DOHH2 (cell line): ENCODE results near the gene OSBPL2.

Experiments used
- H3F3A ChIP-seq: fragments of 200-600 bp; sonication (generic), shearing (Covaris generic); 2 replicates; pipeline ENCODE4 v1.6.0; 2016; ENCODE audit warnings: antibody characterized with exemption, mild to moderate bottlenecking; ENCODE audit not compliant: control insufficient read depth, insufficient read depth
- H3K27ac ChIP-seq: fragments of 200-600 bp; sonication (generic); 2 replicates; pipeline ENCODE4 v1.5.1; 2014; ENCODE audit warnings: low read depth, mild to moderate bottlenecking, low read length, moderate library complexity
- H3K27me3 ChIP-seq: fragments of 200-600 bp; sonication (generic); 2 replicates; pipeline ENCODE4 v1.6.1; 2014; ENCODE audit warnings: mild to moderate bottlenecking, low read length, mixed read lengths; ENCODE audit not compliant: control insufficient read depth
- H3K36me3 ChIP-seq: fragments of 200-600 bp; sonication (generic); 2 replicates; pipeline ENCODE4 v1.6.1; 2014; ENCODE audit warnings: mild to moderate bottlenecking, low read length, moderate library complexity, mixed read lengths; ENCODE audit not compliant: control insufficient read depth
- H3K4me1 ChIP-seq: fragments of 200-600 bp; sonication (generic); 2 replicates; pipeline ENCODE4 v1.6.1; 2014; ENCODE audit warnings: mild to moderate bottlenecking, low read length, mixed read lengths; ENCODE audit not compliant: control insufficient read depth
- H3K4me2 ChIP-seq: fragments of 200-600 bp; sonication (generic); 2 replicates; pipeline ENCODE4 v1.6.0; 2014; ENCODE audit warnings: mild to moderate bottlenecking, low read length, moderate library complexity
- H3K4me3 ChIP-seq: fragments of 200-600 bp; sonication (generic); 2 replicates; pipeline ENCODE4 v1.5.1; 2014; ENCODE audit warnings: mild to moderate bottlenecking, low read length, mixed read lengths
- H3K79me2 ChIP-seq: fragments of 200-600 bp; sonication (generic); 2 replicates; pipeline ENCODE4 v1.6.1; 2014; ENCODE audit warnings: mild to moderate bottlenecking, low read length, mixed read lengths; ENCODE audit not compliant: control insufficient read depth
- H3K9me2 ChIP-seq: fragments of 200-600 bp; sonication (generic); replicated peaks from 2 replicates; pipeline ENCODE4 v1.6.1; 2014; ENCODE audit warnings: mild to moderate bottlenecking, low read length, mixed read lengths; ENCODE audit not compliant: control insufficient read depth
- H3K9me3 ChIP-seq: fragments of 200-600 bp; sonication (generic); 2 replicates; pipeline ENCODE4 v1.6.1; 2014; ENCODE audit warnings: antibody characterized with exemption, low read length, mixed read lengths; ENCODE audit not compliant: control insufficient read depth, insufficient read depth
- H4K20me1 ChIP-seq: fragments of 200-600 bp; sonication (generic); 2 replicates; pipeline ENCODE4 v1.6.0; 2014; ENCODE audit warnings: low read depth, mild to moderate bottlenecking, antibody characterized with exemption, low read length, moderate library complexity; ENCODE audit not compliant: control insufficient read depth, insufficient read depth
- EZH2phosphoT487 ChIP-seq: fragments of 200-600 bp; sonication (generic); IDR thresholded peaks from 2 replicates; pipeline ENCODE4 v1.6.1; 2017; ENCODE audit warnings: borderline replicate concordance, mild to moderate bottlenecking, antibody characterized with exemption, low read length, moderate library complexity, mixed read lengths
- TF ChIP-seq, protein P1 (sequence below): fragments of 200-600 bp; sonication (generic); IDR thresholded peaks from one replicate; pipeline ENCODE4 v1.5.1; 2014; ENCODE audit warnings: antibody characterized with exemption, mild to moderate bottlenecking, low read depth, low read length; ENCODE audit not compliant: poor library complexity, severe bottlenecking

OSBPL2 gene

GRCh38 chr20:62292108-62292507 lies 53.8 kb downstream of the OSBPL2 start:
- no peak overlapping the region for H3K4me2 ChIP-seq
- no peaks in the 10 kb centered on the region for H3K27me3 ChIP-seq
- H3K9me2 ChIP-seq: no peaks in the 10 kb centered on the region
- no peak overlapping the region for H3K4me3 ChIP-seq
- no peaks in the 10 kb centered on the region for H4K20me1 ChIP-seq
- peaks cover 13% of the 10 kb centered on the region; the same call in 1 of the 2 replicates for H3K36me3 ChIP-seq
- no peak for TF ChIP-seq EZH2phosphoT487
- TF ChIP-seq, protein P1, sequence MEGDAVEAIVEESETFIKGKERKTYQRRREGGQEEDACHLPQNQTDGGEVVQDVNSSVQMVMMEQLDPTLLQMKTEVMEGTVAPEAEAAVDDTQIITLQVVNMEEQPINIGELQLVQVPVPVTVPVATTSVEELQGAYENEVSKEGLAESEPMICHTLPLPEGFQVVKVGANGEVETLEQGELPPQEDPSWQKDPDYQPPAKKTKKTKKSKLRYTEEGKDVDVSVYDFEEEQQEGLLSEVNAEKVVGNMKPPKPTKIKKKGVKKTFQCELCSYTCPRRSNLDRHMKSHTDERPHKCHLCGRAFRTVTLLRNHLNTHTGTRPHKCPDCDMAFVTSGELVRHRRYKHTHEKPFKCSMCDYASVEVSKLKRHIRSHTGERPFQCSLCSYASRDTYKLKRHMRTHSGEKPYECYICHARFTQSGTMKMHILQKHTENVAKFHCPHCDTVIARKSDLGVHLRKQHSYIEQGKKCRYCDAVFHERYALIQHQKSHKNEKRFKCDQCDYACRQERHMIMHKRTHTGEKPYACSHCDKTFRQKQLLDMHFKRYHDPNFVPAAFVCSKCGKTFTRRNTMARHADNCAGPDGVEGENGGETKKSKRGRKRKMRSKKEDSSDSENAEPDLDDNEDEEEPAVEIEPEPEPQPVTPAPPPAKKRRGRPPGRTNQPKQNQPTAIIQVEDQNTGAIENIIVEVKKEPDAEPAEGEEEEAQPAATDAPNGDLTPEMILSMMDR: no peak
- no peak overlapping the region for H3K27ac ChIP-seq
- peaks cover 8% of the 10 kb centered on the region for H3K4me1 ChIP-seq
- H3K79me2 ChIP-seq: no peaks in the 10 kb centered on the region
- no peaks in the 10 kb centered on the region for H3K9me3 ChIP-seq
- H3F3A ChIP-seq: peaks cover 2% of the 10 kb centered on the region; the same call in 1 of the 2 replicates

DNA sequence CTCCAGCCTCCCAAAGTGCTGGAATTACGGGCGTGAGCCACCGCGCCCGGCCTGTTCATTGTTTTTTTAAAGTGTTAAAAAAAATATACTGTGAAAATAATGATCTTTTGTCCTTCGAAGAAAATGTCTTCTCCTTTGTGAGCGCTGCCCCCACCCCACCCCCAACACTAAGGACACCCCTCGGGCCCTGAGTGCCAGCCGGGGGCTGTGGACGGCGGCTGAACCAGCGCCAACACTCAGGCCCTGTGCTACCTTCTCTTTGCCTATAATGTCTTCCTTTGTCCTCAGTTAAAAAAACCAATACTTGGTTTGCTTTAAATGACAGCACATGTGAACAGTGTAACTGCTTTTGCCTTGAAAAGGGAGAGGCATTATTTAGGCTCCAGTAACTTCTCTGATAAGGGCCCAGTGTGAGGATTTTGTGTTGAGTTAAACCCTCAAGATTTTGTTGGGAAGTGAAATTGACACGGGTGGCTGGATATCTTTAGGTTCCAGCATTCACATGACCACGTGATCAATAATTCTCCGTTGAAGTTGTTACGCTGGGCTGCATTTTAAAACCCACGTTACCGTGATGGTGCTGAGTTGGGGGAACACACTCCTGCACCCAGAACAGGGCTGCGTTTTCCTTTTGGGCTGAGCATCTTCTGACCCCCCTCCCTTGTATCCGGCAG lies 54.9 kb downstream of the OSBPL2 start:
- Histone ChIP-seq H3K9me3 (no peaks in the 10 kb centered on the region), H3K27me3 (no peaks in the 10 kb centered on the region), H3K9me2 (no peaks in the 10 kb centered on the region), H3F3A (peaks cover 2% of the 10 kb centered on the region; the same call in 1 of the 2 replicates), H3K4me2 (no peak overlapping the region), H3K27ac (no peak overlapping the region), H4K20me1 (no peaks in the 10 kb centered on the region), H3K79me2 (no peaks in the 10 kb centered on the region), H3K4me3 (no peak overlapping the region), H3K36me3 (peaks cover 13% of the 10 kb centered on the region; the same call in 1 of the 2 replicates), H3K4me1 (peaks cover 8% of the 10 kb centered on the region)
- TF ChIP-seq, protein P1: no peak

- H3K27ac ChIP-seq: no peak overlapping the region
- no peaks in the 10 kb centered on the region for H4K20me1 ChIP-seq
- H3K27me3 ChIP-seq: no peaks in the 10 kb centered on the region
- H3K4me2 ChIP-seq: no peak overlapping the region
- peaks cover 2% of the 10 kb centered on the region; the same call in 1 of the 2 replicates for H3F3A ChIP-seq
- no peak for TF ChIP-seq EZH2phosphoT487
- TF ChIP-seq, protein P1: no peak
- H3K9me2 ChIP-seq: no peaks in the 10 kb centered on the region
- H3K36me3 ChIP-seq: peaks cover 13% of the 10 kb centered on the region; the same call in 1 of the 2 replicates
- H3K4me3 ChIP-seq: no peak overlapping the region
- no peaks in the 10 kb centered on the region for H3K9me3 ChIP-seq
- no peaks in the 10 kb centered on the region for H3K79me2 ChIP-seq
- H3K4me1 ChIP-seq: peaks cover 8% of the 10 kb centered on the region
These were observed 55.6 kb downstream of the OSBPL2 start for GRCh38 chr20:62293946-62294345.
